IPS DF 6.9 (cell line): ENCODE data around the gene TSPYL1.

Source experiments
- DNase-seq: peaks from one replicate; pipeline ENCODE4 v3.0.0-alpha.2; 2013; ENCODE audit warnings: low read depth, low spot score
- H3K27ac ChIP-seq: one replicate; pipeline ENCODE4 v1.5.1; 2013; ENCODE audit warnings: low read length, control low read depth
- H3K27me3 ChIP-seq: 2 replicates; pipeline ENCODE4 v1.6.1; 2013; ENCODE audit warnings: mild to moderate bottlenecking, low read length; ENCODE audit not compliant: control insufficient read depth, insufficient read depth
- H3K36me3 ChIP-seq: 2 replicates; pipeline ENCODE4 v1.6.1; 2013; ENCODE audit warnings: low read length; ENCODE audit not compliant: control insufficient read depth, insufficient read depth
- H3K4me1 ChIP-seq: 2 replicates; pipeline ENCODE4 v1.6.1; 2013; ENCODE audit warnings: low read length; ENCODE audit not compliant: control insufficient read depth, insufficient read depth
- H3K4me3 ChIP-seq: 2 replicates; pipeline ENCODE4 v1.5.1; 2013; ENCODE audit warnings: mild to moderate bottlenecking, low read length
- H3K9me3 ChIP-seq: 2 replicates; pipeline ENCODE4 v1.6.1; 2013; ENCODE audit warnings: low read length, inconsistent platforms; ENCODE audit not compliant: control insufficient read depth, insufficient read depth
- WGBS: extraction: QIAGEN DNeasy Blood & Tissue Kit; methylation state at CpG from one replicate; pipeline ENCODE4 v1.1.7; 2013; ENCODE audit warnings: mixed read lengths, missing lambda C conversion rate; ENCODE audit not compliant: insufficient read length, insufficient coverage; 5-methylcytosine and 5-hydroxymethylcytosine counted together

Gene TSPYL1

DNA sequence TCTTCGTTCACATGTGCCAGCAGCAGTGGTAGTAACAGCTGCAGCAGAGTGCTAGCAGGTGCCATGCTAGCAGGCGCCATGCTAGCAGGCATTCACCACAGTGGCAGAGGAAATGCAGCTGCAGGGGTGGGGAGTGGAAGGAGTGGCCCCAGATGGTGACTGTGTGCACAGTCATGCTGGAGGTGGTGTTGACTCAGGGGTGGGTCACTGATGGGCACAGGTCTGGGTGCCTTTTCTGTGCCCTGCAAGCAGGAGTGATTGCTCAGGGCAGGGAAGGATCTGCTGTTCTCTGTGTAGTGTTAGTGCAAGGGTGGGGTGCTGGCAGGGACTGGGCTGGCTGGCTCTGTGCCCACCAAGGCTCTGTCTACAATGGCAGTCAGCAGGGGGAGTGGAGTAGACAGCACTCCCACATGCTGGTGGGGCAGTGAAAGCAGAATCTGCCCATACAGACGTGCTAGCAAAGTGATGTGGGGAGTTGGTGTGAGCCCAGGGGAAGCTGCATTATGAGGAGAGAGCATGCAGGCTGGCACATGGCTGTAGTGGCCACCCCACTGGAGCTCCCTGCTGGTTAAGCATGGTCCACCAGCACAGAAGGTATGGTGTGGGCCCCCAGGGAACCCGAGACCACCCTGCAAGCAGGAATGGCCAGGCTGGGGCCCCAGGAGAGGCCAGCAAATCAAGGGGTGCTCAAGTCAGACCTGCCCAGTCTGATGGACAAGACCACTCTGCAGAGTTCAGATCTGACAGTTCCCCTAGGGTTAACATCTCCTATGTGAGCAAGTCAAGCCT is 14.5 kb downstream of the TSPYL1 start:
- H3K4me1 ChIP-seq, result no peaks in the 10 kb centered on the region
- no peak for DNase-seq
- no peak overlapping the region for H3K4me3 ChIP-seq
- H3K27ac ChIP-seq, result no peak overlapping the region
- H3K36me3 ChIP-seq, result no peaks in the 10 kb centered on the region
- no peaks in the 10 kb centered on the region for H3K9me3 ChIP-seq
- WGBS, result no CpG with 5 or more reads among the region's 4 CpGs
- no peaks in the 10 kb centered on the region for H3K27me3 ChIP-seq

DNA sequence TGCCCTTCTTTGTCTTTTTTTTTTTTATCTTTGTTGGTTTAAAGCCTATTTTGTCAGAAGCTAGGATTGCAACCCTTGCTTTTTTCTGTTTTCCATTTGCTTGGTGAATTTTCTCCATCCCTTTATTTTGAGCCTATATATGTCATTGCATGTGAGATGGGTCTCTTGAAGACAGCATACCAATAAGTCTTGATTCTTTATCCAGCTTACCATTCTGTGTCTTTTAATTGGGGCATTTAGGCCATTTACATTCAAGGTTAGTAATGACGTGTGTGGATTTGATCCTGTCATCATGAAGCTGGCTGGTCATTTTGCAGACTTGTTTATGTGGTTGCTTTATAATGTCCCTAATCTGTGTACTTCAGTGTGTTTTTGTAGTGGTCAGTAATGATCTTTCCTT is 16.4 kb downstream of the TSPYL1 start:
- Histone ChIP-seq H3K4me1 (no peaks in the 10 kb centered on the region), H3K9me3 (no peaks in the 10 kb centered on the region), H3K27ac (no peak overlapping the region), H3K4me3 (no peak overlapping the region), H3K36me3 (no peaks in the 10 kb centered on the region), H3K27me3 (no peaks in the 10 kb centered on the region)
- no peak for DNase-seq
- no CpG with 5 or more reads among the region's 1 CpG for WGBS

DNA sequence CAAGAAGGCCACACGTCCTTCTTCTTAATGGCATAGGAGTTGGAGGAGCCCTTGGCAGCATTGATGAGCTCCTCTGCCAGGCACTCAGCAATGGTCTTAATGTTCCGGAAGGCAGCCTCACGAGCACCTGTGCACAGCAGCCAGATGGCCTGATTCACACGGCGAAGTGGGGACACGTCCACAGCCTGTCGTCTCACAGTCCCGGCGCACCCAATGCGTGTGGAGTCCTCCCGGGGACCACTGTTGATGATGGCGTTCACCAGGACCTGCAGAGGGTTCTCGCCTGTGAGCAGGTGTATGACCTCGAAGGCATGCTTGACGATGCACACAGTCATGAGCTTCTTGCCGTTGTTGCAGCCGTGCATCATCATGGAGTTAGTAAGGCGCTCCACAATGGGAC is 21.2 kb downstream of the TSPYL1 start:
- no peaks in the 10 kb centered on the region for H3K27me3 ChIP-seq
- no peak overlapping the region for H3K4me3 ChIP-seq
- no peak overlapping the region for H3K27ac ChIP-seq
- H3K9me3 ChIP-seq, result no peaks in the 10 kb centered on the region
- DNase-seq, result no peak
- H3K4me1 ChIP-seq, result no peaks in the 10 kb centered on the region
- no CpG with 5 or more reads among the region's 18 CpGs for WGBS
- H3K36me3 ChIP-seq, result no peaks in the 10 kb centered on the region

DNA sequence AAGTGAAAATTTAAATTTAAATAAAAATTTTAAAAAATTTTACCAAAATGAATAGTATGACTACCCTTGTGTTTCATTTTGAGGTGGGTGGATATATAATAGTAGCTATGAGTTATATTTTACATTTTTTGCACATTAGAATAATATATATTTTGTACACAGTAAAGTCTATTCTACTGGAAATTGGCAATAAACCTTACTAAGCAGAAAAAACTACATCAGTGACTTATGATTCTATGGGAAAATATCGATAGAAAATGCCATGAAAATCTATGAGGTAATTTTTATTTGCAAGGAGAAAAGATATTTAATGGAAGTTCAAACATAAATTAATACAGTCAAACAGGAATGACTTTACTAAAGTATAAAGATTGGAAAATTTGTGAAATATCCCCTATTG is 23.0 kb downstream of the TSPYL1 start:
- no peaks in the 10 kb centered on the region for H3K36me3 ChIP-seq
- no peak overlapping the region for H3K27ac ChIP-seq
- peaks cover 1% of the 10 kb centered on the region; the same call in 1 of the 2 replicates for H3K4me1 ChIP-seq
- H3K4me3 ChIP-seq, result no peak overlapping the region
- no CpG with 5 or more reads among the region's 1 CpG for WGBS
- no peaks in the 10 kb centered on the region for H3K27me3 ChIP-seq
- no peaks in the 10 kb centered on the region for H3K9me3 ChIP-seq
- DNase-seq, result no peak

DNA sequence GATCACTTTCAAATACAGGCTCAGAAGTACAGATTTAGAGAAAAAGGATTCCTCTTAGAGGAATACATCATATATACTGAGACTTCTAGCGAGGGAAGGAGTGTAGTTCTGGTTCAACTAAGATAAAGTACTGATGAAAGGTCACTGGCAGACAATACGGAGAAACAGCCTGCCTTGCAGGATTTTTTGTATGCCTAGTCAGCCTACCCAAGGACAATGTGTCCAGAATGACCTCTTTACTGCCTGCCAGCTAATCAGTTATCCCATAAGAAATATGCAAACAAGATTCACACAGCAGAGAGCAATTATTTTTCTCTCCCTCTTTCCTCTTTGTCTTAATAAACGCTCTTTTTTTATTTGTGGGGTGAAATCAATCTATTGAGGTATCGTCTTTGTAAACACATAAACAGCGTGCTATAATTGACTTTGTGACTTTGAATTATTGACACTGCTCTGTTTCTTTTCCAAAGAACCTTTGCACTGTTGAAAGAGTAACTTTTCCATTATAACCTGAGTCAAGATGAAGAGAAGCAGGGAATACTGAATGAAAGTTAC is 24.4 kb downstream of the TSPYL1 start:
- no peak for DNase-seq
- no peak overlapping the region for H3K4me3 ChIP-seq
- peaks cover 3% of the 10 kb centered on the region; the same call in 1 of the 2 replicates for H3K4me1 ChIP-seq
- no peak overlapping the region for H3K27ac ChIP-seq
- H3K9me3 ChIP-seq, result no peaks in the 10 kb centered on the region
- no CpG with 5 or more reads among the region's 5 CpGs for WGBS
- no peaks in the 10 kb centered on the region for H3K36me3 ChIP-seq
- H3K27me3 ChIP-seq, result no peaks in the 10 kb centered on the region

DNA sequence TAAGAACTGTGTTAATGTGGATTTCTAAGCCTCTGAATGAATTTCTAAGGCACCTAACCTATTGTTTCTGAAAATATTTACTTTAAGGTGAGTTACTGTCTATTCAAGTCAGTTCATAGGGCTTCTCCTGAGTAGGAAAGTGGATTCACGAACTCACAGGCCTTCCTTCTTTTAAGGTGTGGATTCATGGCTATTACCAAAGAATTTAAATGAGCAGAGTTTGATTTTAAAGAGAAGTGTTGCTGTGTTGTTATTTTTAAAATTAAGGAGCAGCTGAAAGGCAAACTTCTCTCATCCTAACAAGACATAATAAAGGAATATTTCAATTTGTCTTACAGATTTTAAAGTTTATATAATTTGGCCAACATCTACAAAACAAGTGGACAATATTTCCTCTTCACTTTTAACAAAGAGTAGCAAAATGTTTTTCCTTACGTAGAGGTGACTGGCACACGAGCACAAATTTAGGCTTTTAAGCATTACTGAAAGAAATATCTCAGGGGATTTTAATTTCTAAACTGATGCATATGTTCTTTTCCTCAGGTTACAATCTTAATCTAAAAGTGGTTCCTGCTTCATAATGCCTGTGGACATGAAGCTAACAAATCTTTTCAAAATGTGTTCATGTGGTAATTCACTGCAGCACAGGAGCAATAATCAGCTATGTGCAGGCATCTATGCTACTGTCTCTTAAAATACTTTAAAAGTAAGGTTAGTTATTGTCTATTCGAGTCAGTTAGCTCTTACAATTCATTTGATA is 25.3 kb downstream of the TSPYL1 start:
- Histone ChIP-seq H3K27me3 (no peaks in the 10 kb centered on the region), H3K27ac (no peak overlapping the region), H3K36me3 (no peaks in the 10 kb centered on the region), H3K4me1 (peaks cover 3% of the 10 kb centered on the region; the same call in 1 of the 2 replicates), H3K9me3 (no peaks in the 10 kb centered on the region), H3K4me3 (peak overlapping the region; percentile 81; the same call in 1 of the 2 replicates)
- no CpG with 5 or more reads among the region's 4 CpGs for WGBS
- no peak for DNase-seq

DNA sequence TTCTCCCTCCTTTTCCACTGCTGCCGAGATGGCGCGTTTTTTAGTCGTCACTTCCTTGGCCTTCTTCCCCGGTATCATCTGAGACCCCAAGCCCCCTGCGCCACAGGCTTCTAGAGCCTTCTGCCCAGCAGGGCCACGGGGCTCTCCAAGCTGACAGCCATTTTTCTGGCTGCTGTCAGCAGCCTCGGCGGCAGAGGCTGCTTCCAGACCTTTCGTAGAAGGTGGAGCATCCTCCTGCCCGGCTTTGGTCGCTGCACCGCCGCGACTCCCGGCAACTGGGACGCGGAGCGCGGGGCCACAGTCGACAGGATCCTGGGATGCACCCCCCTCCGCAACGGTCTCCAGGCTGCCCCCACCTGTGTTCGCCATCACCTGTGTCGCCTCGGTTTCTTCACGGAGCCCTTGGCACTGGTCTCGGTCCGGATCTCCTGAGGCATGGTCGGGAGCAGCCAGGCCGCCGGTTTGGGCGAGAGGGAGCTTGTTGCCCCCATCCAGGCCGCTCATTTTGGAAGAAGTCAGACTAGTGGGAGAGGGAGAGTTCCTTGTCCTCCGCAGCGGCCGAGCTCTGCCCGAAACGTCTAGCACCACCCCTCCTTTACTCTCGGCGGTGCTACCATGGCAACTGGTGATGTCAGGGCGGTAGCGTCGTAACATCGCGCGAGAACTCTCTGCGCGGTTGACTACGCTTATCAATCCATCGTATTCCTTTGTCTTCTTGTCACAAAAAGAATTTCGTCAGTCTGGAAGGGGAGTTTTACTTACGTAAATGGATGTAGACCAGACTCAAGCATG is 26.0 kb downstream of the TSPYL1 start, which contains the start of gene TSPYL4:
TSPYL4 (minus strand) TSS at position 571 of the 792 bp plus-strand sequence; CDS start at position 504, 67 bp downstream.
- Histone ChIP-seq H3K9me3 (no peaks in the 10 kb centered on the region), H3K4me1 (peaks cover 3% of the 10 kb centered on the region; the same call in 1 of the 2 replicates), H3K27me3 (no peaks in the 10 kb centered on the region), H3K4me3 (peak within 1 kb of the TSS; percentile 81), H3K36me3 (no peaks in the 10 kb centered on the region), H3K27ac (no peak within 1 kb of the TSS)
- WGBS, result no CpG with 5 or more reads among the region's 53 CpGs
- DNase-seq, result peak; percentile 86

DNA sequence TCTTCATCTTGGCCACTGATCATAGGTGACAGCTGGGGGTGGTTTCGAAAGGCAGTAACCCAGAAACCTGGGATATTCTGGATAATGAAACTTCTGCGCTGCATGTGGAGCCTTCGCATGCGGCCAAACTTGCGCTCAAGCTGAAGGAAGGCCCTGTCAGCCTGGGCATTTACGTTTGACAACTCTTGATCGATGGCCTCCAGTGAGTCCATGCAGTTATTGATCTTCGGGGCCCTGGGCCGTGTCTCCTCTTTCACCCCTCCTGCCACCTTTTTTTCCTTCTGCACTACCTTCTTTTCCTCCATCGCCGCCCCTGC is 26.6 kb downstream of the TSPYL1 start:
- no peaks in the 10 kb centered on the region for H3K27me3 ChIP-seq
- no CpG with 5 or more reads among the region's 11 CpGs for WGBS
- no peaks in the 10 kb centered on the region for H3K36me3 ChIP-seq
- peak overlapping the region; percentile 81; the same call in 1 of the 2 replicates for H3K4me3 ChIP-seq
- H3K9me3 ChIP-seq, result no peaks in the 10 kb centered on the region
- H3K27ac ChIP-seq, result no peak overlapping the region
- H3K4me1 ChIP-seq, result peaks cover 3% of the 10 kb centered on the region; the same call in 1 of the 2 replicates
- DNase-seq, result no peak

DNA sequence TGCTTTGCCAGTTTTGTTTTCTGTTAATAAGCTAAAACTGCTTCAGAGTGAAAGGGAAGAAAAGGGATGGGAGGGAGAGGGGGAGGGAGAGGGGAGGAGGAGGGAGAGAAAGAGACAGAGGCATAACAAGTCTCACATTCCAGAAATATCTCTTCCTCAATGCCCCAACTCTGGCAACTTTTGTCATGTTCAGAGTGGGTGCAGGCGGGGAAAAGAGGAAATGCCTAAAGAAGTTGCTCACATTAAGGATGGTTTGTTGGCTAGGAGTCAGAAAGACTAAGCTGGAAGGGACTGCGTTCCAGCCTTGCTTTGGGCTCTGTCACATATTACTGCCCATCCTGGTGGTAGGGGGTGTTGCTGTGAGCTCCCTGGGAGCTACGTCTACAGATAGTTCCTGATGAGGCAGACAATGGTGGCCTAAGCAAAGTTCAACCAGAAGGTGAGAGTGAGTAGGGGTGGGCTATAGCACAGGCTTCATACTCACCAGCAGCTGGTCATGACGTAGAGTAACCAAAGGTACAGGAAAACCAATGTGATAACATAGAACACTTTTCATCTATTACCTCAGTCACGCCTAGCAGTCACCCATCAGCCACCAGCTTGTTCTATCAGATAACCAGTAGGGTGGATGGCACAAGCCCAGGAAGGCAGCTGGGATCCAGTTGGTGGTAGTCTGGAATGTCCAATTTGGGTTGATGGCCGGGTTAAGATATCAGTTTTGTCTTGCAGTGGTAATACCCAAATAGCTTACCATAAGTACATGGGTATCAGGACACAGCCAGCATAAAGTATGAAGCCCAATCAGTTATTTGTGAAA is 28.0 kb downstream of the TSPYL1 start:
- no CpG with 5 or more reads among the region's 6 CpGs for WGBS
- no peaks in the 10 kb centered on the region for H3K9me3 ChIP-seq
- peaks cover 3% of the 10 kb centered on the region; the same call in 1 of the 2 replicates for H3K4me1 ChIP-seq
- no peak for DNase-seq
- H3K4me3 ChIP-seq, result no peak overlapping the region; the same call in 1 of the 2 replicates
- H3K27me3 ChIP-seq, result no peaks in the 10 kb centered on the region
- no peak overlapping the region for H3K27ac ChIP-seq
- no peaks in the 10 kb centered on the region for H3K36me3 ChIP-seq
